Uterus (tissue), 2 donors: ENCODE measurements around the gene FCAR.

Source experiments
- POLR2A ChIP-seq, 2 donors: fragments of 450-650 bp; IDR thresholded peaks; one replicate each; pipeline ENCODE4 v1.6.1; 2016; ENCODE audit warnings: antibody characterized with exemption in 2 of 2, mild to moderate bottlenecking in 1 of 2, moderate library complexity in 1 of 2
- TF ChIP-seq, protein P1 (sequence below), 4 experiments: fragments of 200-600 bp in 2 of 4; fragments of 450-650 bp in 2 of 4; sonication (generic) in 2 of 4; IDR thresholded peaks; one replicate each; pipeline ENCODE4 v1.5.1; 2016 to 2019; ENCODE audit warnings: antibody characterized with exemption in 4 of 4, mild to moderate bottlenecking in 2 of 4, moderate library complexity in 1 of 4

DNA sequence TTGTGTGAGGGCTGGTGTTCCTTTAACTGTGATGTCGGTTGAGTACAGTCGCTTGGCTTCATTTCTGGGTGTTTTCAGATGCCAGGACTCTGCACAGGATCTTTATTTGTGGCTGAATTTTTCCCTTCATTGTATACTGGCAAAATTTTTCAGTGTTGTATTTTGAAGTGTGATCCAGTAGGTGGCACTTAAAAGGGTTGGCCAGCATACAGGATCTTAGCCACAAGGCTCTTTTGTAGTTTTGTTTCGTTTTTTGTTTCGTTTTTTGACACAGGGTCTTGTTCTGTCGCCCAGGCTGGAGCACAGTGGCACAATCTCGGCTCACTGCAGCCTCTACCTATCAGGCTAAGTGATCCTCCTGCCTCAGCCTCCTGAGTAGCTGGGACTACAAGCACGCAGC, 8.7 kb downstream of the FCAR start:
- TF ChIP-seq, protein P1, sequence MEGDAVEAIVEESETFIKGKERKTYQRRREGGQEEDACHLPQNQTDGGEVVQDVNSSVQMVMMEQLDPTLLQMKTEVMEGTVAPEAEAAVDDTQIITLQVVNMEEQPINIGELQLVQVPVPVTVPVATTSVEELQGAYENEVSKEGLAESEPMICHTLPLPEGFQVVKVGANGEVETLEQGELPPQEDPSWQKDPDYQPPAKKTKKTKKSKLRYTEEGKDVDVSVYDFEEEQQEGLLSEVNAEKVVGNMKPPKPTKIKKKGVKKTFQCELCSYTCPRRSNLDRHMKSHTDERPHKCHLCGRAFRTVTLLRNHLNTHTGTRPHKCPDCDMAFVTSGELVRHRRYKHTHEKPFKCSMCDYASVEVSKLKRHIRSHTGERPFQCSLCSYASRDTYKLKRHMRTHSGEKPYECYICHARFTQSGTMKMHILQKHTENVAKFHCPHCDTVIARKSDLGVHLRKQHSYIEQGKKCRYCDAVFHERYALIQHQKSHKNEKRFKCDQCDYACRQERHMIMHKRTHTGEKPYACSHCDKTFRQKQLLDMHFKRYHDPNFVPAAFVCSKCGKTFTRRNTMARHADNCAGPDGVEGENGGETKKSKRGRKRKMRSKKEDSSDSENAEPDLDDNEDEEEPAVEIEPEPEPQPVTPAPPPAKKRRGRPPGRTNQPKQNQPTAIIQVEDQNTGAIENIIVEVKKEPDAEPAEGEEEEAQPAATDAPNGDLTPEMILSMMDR (IDR thresholded peaks at IDR 0.05): no peak
- no peak for TF ChIP-seq POLR2A (IDR thresholded peaks at IDR 0.05)
